NCI-H2029 (cell line): ENCODE results near the gene UGP2.

Source experiments
- DNase-seq: peaks from one replicate; lab custom pipeline; 2025; lab: John Stamatoyannopoulos, UW

UGP2 gene

DNA sequence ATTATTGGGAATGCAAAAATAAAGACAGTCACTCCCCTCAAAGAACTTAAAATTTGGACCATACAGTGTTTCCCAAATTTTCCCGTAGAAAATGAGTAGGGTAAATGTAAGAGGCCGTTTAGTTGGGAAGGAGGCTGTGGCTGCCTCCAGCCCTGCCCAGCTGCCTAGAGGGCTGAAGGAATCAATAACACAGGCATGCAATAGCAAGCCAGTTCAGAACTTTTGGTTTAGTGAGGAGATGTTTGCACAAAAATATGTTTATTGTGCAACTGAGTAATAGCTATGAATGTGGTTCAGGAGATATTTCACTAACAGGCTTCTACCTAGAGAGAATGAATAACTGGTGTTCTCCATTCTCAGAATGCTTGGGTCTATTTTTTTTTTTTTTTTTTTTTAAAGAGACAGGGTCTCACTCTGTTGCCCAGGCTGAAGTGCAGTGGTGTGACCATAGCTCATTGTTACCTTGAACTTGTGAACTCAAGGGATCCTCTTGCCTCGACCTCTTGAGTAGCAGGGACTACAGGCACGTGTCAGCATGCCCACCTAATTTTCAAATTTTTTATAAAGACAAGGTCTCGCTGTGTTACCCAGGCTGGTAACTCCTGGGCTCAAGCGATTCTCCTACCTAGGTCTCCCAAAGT is 23.6 kb downstream of the UGP2 start:
- no peak for DNase-seq

DNA sequence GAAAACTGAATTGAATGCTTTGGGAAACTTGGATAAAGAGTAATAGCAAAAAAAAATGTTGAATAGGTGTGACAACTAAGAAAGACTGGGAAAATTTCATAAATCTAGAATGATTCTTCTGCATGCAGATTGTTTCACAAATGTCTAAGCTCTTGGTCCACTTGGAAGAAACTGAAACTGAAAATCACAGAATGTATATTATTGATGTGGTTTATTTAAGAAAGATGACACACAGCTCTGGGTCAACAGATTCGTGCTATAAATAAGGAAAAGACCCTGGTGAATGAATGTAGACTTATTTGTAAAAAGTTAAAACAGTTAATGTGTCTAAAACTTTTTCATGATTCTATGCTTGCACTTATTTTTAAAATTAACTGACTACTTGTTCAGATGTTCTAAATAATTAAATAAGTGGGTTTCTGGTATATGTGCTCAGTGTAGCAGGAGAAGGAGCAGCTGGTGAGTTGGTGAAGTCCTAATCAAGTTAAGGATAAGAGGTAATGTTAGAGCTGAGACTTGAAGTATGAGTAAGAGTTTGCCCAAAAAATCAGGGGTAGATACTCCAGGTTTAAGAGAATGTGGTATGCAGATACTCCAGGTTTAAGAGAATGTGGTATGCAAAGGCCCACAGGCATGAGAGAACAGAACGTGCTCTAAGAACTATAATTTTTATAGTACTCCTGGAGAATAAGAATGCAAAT is 24.5 kb downstream of the UGP2 start:
- no peak for DNase-seq

DNA sequence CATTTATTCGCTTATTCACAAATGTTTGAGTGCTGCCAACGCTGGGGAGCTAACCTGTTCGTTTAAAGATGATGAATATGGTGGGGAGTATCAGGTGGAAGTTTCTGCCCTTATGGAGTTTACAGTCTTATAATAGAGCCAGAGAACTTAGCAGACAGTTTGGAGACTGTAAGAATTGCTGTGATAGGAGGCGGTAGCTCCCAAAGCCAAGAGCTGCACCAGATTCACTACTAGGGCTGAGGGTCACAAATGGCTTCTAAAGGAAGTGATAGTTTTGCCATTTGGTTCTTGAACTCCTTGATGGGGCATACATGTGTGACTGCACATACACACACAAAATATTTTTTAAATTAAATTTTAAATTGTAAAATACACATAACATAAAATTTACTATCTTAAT is 29.0 kb downstream of the UGP2 start:
- no peak for DNase-seq

DNA sequence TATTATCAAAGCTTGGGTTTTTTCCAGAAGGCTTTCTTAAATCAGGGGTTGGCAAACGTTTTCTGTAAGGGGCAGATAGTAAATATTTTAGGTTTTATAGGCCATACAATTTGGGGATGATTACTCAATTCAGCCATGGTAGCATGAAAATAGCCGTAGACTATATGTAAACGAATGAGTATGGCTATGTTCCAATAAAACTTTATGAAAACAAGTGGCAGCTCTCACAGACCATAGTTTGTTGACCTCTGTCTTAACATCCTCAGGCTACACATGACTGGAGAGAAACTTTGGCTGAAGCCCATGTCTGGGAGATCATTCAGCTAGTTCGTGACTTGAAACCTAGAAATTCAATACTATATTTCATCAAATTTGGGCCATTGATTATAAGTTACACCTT is 30.2 kb downstream of the UGP2 start:
- no peak for DNase-seq

DNA sequence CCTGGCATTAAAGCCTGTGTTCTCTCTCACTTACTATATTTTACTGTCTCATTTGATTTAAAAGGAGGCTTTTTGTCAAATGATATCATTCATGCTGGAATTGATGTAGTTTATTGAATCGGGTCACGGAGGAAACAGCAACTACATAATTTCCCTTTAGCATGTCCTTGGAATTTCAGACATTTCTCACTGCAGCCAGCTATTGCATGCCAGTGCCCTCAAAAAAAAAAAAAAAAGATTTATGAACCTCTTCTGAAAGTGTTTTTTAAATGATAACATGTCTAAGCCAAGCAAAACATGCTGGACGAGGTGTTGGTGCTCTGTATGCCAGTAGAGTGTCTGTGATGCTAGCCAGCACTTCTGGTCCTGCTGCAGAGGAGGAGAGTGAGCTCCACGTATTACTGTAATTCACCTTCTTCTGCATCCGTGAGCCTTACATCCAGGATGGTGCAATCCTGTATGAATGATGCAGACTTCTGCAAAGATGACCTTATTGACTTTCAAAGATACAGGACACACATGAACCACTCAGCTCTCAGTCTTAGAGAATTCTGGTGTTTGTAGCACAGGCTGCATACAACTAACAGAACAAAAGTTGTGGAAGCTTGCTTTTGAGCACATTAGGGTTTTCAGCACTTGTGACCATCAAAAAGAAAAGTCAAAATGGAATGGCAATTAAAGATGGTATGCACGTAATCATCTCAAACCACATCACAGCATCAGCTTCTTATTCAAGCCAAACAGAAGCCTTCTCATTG is 31.1 kb downstream of the UGP2 start:
- no peak for DNase-seq

DNA sequence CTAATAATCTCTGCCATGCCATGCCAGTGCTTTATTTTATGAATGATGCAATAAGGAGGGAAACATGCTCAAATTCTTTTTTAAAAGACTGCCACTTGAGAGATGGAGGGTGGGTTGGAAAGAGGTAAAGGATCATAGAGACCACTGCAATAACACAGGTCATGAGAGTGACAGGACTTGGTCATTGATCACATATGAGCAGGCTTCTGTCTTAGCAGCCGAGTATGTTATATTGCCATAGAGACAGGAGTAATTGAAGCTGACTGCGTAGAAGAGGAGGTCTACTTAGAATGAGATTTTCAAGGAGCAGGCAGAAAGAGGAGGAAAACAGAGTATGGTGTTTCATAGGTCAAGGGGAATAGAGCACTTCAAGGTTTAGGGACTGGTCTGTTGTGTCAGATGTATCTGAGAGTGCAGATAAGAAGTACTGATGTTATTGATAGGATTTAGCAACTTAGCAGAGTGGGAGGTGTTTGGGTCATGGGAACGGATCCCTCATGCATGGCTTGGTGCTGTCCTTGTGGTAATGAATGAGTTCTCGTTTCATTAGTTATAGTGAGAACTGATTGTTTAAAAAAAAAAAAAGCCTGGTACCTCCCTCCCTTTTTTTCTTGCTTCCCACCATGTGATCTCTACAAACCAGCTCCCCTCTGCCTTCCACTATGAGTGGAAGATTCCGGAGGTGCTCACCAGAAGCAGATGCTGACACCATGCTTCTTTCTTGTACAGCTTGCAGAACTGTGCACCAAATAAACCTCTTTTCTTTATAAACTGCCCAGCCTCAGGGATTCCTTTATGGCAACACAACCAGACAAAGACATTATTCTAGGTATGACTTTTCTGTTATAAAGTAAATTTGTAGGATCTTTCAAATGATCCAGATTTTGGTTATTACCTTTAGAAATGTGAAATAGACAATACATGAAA is 32.8 kb downstream of the UGP2 start:
- DNase-seq: no peak

DNA sequence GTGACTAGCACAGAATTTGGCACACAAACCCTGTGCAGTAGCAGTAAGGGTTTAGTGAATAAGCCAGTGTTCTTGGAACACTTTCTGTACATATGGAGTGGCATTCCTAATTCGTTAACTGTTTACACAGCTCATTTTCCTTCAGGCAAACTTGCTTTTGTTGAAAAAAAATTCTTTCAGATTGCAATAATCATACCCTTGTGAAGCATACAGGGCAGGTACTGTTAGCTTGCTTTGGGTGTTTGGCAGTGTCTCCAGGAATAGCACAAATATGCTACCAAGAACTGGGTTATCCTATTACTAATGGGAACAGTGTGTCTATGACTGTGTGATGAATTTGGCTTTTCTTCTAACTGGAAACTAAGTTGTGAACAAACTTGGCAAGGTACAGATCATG is 33.4 kb downstream of the UGP2 start:
- DNase-seq: no peak

DNA sequence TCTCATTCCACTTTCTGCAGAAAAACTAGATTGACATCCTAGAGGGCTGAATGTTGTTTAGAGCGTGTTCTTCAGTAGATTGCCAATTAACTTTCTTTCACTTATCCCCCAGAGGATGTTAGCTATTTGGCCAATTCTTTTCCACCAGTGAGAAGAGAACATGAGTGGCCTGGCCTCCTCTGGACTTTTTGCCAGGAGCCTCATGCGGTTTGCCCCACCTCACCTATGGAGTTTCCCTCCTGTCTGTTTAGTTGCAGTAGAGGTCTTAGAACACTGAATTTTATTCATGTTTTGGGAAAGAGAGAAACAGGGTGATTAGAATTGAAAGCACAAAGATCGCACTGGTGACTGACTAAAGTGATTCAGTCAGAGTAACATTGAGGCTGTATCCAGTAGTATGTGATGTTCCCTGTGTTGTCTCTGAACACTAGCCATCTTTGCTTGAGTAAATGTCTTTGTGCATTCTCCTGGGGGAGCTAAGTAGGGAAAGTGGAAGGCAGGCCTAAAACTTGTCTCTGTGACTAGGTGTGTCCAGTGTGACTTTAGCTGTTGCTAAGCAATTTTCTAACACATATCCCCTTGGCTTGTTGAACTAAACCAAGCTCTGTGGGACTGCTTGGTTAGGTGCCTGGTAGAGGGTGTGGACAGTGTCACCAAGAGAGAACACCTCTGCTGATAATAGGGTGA is 34.0 kb downstream of the UGP2 start:
- DNase-seq: no peak

DNA sequence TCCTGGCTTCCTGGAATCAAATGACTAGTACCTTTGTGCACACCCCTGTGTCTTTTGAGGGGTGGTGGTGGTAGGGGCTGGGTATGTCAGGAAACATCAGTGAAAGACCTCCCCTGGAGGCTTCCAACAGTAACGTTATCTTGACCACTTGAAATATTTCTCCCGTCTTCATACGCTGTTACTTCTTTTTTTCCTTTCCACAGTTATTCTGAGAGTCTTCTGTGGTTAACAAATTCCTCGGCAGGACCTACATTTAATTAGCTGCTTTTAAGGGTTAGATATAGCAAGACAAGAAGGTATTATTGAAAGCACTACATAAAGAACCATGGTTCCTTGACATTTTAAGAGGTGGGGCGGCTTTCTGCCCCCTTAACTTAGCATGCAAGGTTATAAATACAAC is 34.6 kb downstream of the UGP2 start:
- DNase-seq: no peak

DNA sequence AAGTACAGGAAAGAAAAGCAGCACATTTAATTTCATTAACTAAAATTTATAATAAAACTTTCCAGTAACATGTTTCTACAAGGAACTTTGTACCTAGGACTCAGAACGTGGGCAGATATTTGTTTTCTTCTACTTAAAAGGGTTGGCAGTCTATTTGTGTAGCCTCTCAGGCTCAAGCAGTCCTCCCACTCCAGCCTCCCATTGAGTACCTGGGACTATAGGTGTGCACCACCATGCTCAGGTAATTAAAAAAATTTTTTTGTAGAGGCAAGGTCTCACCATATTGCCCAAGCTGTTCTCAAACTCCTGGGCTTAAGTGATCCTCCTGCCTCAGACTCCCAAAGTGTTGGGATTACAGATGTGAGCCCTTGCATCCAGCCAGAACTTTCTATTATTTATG is 36.8 kb downstream of the UGP2 start:
- DNase-seq: no peak

DNA sequence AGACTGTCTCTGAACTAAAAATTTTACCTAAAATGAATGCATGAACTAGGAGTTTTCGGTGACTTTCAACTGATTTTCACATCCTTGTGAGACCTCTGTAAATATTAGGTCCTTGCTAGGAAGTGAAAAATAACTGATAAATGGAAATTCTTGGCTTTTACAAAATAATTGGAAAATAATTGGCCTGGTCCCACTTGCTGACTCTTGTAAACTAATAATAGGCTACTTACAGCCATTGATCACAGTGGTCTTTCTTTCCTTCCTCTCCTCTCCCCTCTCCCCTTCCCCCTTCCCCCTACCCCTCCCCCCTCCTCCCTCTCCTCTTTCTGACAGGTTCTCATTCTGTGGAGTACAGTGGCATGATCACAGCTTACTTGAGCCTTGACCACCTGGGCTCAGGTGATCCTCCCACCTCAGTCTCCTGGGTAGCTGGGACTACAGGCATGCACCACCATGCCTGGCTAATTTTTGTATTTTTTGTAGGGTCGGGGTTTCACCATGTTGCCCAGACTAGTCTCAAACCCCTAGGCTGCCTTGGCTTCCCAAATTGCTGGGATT is 38.3 kb downstream of the UGP2 start:
- DNase-seq: no peak

DNA sequence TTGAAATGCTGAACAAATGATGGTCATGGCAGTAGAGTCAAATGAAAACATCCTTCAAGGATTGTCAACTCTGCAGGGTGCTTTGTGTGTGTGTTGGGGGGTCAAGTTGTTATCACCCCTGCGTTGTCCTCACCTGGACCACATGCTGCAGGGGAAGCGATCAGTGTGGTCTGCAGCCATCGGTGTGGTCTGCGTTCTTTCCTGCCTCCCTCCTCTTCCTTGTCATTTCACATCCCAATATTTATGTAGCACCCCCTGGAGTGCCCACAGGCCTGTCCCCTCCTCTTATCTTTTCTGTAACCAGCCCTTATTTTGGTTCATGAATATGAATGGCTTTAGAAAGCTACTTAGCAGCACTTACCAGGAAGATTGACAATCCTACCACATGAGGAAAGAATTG is 38.9 kb downstream of the UGP2 start:
- no peak for DNase-seq

DNA sequence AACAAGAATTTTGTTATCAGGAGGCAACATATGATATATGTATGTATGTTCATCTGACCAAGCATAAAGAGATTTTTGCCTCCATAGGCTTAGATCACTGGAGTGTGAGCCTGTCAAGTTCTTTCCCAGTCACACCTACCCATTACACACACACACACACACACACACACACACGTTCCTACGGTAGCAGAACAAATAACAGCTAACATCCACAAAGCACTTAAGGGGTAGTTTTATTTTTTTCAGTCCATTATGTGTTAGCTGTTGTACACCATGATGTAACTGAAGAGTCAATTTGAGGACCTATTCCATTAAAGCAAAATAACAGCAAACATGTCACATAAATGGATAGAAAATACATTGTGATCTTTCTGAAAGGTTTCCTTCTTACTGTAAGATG is 39.5 kb downstream of the UGP2 start:
- DNase-seq: peak; percentile 34

DNA sequence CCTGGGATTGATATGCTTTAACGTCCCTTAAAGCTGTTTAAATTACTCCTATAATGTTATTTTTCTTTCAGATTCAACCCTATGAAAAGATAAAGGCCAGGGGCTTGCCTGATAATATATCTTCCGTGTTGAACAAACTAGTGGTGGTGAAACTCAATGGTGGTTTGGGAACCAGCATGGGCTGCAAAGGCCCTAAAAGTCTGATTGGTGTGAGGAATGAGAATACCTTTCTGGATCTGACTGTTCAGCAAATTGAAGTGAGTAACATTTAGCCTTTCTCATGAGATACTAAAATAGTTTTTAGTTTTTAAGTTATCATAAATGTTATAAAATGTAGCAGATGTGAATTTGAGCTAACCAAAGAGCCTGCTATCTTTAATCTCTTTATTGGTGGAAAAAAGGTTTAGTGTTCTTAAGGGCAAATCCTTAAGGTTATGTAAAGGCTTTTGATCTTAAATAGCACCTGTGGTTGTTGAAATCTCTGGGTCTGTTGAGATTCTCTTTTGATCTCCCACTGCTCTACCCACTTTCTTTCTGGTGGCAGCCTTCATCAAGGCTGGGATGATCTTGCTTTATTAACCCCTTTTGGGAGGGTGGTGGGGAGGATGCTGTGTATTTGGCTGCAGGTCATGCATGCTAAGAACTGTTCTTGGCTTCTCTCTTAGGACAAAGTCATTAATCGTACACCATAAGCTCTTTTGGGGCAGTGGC is 40.9 kb downstream of the UGP2 start:
- no peak for DNase-seq

DNA sequence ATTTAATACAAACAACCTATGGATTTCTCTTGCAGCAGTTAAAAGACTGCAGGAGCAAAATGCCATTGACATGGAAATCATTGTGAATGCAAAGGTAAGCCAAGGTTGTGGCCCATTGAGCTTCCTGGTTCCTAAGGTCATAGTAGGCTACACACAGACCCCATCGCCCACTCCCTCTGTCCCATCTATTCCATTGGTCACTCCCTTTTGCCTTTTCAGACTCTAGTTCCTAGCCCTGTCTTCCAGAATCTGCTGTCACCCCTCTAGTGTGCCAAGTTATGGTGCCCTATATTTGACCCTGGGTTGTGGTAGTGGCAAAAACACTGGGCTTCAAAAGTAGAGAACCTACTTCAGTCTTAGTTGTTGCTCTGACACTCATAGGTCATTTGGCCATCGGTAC is 44.7 kb downstream of the UGP2 start:
- DNase-seq: no peak

DNA sequence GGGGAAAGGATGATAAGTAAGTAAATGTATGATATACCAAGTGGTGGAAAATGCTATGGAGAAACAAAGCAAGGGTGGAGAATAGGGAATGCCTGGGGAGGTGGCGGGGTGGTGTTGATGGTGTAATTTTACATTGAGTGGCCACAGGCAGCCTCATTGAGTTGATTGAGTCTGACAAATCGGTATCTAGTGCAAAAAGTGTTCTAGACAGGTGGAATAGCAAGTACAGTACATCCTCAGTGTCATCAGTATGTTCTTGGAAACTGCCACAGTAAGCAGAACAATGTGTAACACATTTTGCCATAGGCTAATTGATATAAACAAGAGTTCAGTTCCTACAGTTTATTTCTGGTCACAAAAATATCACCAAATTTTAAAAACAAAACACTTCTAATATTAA is 46.4 kb downstream of the UGP2 start:
- DNase-seq: no peak

DNA sequence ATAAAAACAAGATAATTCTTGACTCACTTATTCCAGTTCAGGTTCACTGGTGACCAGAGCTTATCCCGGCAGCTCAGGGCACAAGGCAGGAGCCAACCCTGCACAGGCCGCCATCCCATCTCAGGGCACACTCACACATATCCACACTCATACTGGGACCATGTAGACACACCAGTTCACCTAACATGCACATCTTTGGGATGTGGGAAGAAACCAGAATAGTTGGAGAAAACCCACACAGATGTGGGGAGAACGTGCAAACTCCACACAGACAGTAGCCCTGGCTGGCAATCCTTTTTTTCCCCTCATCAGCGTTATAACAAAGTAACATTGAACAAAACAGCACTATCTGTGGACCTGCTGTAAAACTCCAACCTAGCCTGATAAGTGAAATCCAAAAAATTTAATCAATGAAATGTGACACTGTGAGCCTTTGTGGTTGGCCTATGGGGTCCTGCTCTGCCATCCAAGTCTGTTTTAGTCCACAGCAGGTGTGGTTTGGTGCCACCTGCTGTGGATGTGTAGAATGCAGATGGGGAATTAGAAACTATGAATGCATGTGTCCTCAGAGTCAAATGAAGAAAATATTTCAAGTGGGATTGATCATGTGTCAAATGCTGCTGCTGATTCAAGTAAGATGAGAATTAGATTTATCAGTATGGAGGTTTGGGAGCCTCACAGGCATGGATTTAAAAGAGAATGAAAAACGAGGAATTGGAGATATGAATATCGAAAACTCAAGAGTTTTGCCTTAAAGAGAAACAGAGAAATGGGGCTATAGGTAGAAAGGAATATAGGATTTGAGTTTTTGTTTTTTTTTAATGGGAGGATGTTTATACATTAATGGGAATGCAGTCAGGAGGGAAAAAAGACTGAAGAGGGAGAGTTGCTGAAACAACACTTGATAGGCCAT is 47.0 kb downstream of the UGP2 start:
- peak; percentile 11 for DNase-seq

DNA sequence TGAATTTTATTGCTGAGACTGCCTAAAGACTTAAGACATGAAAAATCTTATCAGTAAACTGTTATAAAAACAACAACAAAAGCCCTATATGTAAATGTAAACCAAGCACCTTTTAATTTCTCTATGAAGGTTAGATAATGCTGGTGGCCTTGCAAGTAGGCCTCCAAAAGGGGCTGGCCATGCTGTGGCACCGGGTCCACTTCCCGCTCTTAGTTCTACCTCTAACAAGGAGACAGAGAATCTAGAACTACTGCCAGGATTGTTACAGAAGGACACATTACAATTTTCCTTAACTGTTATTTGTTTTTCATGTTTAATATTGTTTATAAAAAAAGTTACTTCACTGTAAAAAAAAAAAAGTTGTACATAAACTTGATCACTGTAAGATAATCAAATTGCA is 49.0 kb downstream of the UGP2 start:
- no peak for DNase-seq

DNA sequence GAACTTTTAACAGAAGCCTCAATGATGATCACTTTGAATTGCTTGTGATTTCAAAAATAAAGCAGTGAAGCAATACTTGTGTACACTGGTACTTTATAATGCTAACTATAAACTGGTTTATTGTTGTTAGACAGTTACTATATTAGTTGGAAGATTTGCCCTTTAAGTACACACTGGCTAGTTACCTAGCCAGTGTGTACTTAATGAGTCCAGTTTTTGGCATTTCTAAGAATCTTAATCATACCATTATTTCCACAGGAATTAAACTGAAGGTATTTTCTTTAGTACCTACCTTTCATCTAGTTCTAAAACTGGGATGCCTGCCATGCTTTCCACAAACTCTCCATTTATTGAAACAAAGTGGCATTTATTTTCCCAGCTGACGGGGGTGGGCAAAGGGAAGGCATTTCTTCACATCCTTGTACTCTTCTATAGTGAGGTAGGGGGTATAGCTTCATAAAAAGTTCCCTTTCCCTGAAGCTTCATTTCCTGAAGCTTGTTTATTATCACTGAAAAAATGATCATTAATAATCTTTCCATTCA is 49.9 kb downstream of the UGP2 start:
- DNase-seq: no peak
